HG03432 (cell line): ENCODE data around the gene RBMS3.
"Not testable (repeated sequence)": the region's sequence is repeated elsewhere in the genome, so short reads cannot be mapped to it uniquely, and the experiment has no call there.

Experiments
- ATAC-seq: cut with Tn5 transposase; IDR thresholded peaks from one replicate; pipeline ENCODE4 v1.9.1; 2021; ENCODE audit warnings: mild to moderate bottlenecking, moderate library complexity; ENCODE audit not compliant: unreplicated experiment

RBMS3 gene

DNA sequence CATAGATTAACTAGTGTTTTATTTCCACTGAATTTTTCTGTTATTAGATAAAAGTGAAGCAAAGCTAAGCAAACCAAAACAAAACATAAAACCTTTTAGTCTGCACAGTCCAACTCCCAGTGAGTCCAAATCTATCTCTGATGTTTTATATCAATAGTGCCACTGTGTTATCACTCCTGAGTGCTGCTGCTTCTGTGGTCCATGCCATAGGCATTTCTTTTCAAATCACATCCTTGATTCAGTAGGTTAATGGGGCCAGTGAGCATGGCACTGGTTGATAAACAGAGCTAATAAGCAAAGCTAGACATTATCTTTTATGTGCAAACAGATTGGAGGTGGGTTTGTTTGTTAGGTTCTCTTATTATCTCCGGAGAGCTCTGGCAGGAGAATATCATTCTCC, 30.0 kb downstream of the RBMS3 start:
- ATAC-seq = no peak

DNA sequence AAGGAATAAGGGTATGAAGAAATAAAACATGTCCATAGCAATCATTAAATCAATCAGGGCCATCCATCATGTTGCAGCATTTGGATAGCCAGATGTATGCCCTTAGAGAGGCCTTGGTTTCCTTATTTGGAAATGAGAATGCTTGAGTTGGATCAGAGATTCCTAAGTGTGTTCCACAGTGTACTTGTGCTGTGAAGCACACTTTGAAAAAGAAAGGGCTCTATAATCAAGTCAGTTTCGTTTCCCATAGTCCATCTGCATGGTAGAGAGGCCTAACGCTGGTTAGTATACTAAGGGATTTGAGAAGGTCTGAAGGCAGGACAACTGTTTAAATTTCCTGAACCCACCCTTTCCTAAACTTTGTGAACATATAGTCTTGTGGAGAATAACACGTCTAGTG, 30.9 kb downstream of the RBMS3 start:
- ATAC-seq = no peak

DNA sequence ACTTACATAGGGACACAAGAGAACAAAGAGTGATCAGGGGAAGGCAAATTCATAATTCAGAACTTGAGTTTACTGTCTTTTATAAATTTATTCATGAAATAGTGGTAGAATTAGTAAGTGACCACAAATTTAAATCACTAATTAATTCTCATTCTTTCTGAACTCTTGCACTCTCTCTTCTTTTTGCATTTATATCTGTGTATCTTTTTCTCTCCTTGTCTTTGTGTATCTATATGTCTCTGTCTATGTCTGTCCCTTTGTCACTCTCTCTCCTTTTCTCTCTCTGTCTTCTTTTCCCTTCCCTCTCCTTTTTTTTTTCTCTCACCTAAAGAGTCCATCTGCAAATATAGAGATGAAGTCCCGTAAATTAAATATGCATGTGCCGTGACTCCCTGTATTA, 31.5 kb downstream of the RBMS3 start:
- no peak for ATAC-seq

DNA sequence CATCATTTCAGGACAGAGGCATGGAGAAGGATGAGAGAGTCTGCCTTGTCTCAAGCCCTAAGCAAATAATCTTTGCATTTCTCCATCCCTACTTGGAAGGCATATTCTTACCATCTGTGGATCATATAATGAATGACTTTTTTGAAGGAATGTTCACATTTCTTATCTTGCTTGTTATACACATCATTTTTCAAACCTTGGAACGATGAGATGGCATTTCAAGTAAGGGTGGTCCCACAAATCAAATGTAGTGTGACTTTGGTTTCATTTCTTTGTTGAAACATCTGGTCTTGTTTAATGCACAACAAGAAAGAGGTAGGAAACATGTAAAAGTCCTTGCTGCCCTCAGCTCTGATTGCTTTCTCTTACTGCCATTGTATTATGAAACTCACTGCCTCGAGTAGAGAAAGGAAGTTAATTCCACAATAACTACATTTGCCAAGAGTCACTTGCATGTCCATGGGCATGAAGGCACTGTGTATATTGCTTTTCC, 32.1 kb downstream of the RBMS3 start:
- ATAC-seq = no peak

DNA sequence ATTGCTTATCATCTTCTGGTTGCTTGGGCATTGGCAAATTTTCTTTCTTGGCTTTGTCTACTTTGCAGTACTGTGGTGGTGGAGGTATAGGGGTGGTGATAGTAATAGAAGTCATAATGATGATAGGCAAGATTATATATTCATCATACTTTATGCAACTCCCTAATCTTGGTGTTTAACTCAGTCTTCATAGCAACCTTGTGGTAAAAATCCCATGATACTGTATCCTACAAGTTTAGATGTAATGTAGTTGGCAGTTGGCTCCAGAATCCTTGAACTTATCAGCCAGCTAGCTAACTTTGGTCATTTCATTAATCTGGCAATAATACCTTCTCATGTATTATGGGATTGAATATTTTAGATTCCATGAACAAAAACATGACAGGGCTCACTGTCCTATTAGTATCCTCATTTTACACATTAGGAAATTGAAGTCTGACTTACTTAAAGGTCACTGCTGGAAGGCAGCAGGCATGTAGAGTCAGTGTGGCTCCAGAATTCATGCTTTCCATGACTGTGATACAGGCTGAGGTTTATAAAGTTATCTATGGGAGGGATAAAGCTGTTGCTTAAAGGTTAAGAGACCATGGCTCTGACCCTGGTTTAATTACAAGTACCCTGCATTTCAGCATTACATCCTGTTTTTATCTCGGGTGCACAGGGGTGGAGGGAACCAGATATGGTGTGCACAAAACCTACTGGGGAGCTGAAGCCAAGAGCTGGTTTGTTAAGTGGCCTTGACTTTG, 33.3 kb downstream of the RBMS3 start:
- ATAC-seq = no peak

DNA sequence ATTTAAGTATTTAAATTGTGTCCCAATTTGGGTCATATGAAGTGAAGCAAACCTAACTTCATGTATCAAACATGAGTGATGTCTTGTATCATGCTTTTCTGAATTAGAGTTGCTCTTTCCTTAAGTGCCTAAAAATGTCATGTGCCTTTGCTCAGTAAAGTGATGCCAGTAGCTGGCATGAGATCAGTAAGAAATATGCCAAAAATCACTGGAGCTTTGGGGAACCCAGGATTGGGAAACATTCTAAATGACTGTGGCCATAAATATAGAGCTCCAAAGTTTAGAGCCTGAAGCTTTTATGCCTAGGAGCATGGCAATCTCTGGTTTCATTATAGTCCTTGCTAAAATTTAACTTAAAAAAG, 33.8 kb downstream of the RBMS3 start:
- no peak for ATAC-seq

DNA sequence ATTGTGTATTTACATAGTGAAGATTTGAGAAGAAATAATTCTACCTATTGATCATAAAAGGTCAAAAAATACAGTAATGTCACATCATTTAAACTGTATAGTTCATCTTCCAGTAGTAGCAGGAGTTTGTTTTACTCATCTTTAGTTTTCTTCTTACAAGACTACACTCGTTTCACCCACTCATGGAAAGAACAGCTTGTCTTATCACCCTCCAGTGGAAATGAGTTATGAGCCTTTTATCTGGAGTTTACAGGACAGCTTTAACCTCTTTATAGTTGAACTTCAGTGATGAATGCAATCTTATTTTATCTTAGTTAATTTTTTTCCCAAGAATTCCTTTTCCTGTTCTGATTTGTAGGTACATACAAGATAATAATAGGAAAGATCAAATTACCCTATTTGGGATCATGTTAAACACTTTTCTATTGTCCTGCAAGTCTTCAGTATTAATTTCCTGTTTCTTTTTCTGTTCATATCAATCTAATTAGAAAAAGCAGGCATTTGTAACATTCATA, 36.8 kb downstream of the RBMS3 start:
- no peak for ATAC-seq

DNA sequence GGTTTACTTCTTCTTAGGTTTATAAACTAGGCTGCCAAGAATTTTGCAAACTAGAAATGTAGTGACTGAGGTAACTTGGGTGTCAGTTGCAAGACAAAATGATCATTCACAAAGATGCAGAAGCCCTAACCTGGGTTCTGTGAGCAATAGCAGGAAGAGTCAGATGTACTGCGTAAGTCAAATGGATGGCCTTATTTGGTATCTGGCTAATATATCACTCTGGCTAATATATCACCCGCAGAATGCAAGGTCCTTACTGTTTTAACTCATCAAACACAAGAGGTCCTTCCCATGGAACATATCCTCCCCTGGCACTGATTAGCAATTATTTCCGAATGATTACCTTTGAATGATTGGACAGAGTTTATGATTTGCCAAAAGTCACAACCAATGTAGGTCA, 37.4 kb downstream of the RBMS3 start:
- no peak for ATAC-seq

DNA sequence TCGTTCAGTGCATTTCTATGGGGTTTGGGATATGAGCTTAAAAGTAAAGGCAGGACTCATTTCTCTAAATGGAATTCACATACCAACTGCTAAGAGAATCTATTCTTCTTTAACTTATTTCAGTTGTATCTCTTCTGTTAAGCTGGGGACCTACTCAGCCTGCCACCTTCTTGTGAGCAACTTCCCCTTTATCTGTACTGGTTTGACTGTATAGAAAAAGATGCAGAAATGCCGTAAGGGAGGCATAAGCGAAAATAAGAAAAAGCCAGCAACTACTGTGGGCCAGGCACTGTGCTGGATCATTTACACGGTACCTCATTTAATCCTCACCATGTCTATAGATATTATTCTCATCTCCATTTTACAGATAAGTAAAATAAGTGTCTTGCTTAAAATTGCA, 38.4 kb downstream of the RBMS3 start:
- ATAC-seq = peak; percentile 82

DNA sequence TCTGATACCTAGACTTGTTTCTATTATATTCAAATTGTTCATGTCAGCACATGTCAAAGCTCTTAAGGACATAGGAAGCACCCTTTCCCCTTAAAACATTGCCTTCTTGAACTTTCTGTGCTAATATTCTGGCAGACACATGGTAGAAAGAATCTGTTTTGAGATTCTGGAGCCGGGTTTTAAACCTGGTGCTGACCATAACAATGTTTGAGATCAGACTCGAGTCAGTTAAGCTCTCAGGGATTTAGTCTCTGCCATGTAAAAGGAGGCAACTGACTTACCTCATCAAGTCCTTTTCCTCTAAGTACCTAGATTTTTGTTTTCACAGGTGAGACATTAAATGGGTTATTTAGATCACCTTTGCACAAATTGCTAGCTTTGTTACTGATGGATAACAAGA, 38.9 kb downstream of the RBMS3 start:
- ATAC-seq = no peak

DNA sequence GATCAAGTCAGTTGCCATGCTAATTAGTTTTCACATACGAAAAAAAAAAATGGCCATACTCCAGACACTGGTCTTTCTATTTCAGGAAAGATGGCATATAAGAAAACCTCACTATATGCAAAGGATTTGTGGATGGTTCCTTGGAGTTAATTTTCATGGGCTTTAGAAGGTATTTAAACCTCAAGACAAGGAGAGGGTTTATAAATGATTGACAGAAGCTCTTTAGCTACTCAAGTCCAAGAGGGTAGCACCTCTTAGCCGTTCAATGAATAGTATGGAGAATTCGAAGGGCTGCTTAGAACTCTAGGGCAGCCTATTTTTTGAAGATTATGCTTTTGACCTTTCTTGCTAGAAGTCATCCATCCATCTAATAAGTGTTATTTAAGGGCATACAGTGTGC, 41.7 kb downstream of the RBMS3 start:
- no peak for ATAC-seq

DNA sequence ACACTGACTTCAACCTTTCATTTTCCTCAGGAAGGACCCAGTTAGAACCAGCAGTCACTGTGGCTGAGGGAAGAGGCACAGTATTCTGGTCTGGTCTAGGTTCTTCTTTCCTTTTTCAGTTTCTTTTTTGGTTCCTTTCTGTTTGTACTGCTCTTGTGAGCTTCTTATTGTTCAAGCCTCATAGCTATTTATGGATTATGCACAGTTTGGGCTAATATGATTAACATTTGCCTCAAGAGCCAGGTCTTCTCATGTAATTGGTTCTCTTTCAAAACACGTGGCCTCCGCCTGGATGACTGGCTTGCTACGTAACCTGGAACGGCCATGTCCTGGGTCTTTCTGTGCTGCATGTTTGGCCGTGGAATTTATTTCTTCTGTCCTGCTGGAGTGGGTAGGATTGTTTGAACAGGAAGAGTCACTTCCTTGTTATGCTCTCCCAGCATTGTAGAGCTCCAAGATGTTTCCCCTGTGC, 43.3 kb downstream of the RBMS3 start:
- peak; percentile 93 for ATAC-seq

DNA sequence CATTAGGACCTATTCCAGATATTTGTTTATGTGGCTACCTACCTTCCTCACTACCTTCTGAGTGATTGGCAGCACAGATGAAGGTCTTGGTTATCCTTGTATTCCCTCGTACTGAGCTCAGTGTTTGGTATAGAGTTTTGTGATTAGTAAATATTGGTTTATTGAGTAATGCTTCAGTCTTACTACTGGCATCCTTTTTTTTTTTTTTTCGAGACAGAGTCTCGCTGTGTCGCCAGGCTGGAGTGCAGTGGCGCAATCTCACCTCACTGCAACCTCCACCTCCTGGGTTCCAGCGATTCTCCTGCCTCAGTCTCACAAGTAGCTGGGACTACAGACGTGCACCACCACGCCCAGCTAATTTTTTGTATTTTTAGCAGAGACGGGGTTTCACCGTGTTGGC, 45.7 kb downstream of the RBMS3 start:
- ATAC-seq = not testable (repeated sequence)

DNA sequence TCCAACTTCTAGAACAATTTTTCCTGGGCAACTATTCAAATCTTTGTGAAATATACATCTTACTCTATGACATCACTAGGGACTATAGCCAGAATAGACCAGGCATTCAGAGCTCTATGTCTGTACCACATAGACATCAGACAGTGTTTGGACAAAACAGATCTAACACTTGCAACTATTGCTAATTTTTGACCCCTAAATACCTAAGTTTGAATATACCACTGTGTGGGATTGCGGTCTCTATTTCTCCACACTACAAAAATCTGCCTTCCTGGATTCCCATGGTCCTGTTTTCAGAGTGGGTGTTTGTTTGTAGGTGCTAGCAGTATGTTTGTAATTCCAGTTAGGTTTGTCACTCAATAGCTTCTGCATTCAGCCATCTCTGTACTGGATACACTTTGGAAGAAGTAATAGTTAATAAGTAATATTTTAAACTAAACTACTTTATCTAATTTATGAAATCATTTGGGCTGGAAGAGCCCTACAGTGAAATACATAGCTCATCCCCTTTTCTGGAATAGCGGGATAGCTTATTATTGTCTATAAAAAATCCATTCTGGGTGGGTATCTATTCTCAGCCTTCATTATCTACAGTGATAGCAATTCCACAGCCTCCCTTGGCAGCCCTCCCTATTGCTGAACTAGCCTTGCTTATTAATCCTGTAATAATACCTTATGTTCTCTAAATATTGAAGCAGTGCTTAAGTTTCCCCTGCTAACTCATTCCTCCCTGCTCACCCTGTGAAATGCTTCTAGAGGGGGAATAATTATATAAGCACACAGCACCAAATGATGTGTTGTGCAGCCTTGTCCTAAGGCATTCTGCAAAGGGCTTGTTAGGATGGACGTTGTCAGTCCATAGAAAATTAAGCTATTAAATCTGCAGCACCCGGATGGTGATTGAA, 49.4 kb downstream of the RBMS3 start:
- no peak for ATAC-seq

DNA sequence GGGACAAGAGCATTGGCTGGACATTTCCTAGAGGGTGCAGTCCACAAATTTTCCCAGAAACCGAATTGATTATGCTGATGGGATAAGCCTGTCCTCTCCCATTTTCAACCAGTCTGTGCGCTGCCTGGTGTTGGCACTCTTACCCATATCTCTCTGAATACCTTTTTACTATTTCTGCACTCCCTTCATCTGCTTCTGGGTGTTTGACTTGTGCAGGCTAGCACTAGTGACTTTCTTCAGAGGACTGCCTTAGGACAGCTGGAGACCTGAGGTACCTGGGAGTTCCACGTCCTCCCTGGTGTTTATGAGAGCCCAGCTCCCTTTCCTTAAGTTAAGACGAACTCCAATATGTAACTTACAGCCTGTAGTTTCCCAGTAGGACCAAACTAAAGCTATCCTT, 50.2 kb downstream of the RBMS3 start:
- no peak for ATAC-seq

DNA sequence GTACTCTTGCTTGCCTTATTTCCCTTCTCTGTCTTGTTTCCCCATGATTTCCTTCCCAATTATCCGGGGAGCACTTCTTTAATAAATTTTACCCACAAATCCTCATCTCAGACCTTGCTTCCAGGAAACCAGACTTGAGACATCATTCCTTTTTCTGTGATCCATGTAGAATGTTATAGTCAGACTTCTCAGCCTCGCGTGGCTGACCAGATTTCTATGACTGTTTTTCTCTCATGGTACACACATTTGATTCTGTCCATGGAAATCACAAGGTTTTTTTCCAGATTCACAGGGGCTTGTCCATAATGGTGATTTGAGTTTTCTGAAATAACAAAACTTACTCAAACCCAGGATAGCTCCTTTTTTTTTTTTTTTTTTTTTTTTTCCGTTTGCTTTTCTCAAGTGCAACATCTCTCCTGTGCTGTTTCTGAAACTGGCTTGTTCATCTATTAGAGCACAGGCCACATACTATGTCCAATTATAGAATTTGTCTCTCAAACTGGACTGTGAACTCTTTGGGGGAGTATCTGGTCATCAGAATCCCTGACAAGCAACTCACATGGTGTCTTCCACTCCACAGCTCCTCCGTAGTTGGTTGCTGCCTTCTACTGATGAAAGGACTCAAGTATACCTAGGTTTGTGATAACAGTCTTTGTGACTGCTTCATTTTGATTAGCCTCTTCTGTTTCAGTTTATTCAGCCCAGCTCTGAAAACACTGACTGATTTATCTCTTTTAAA, 50.8 kb downstream of the RBMS3 start:
- peak; percentile 30 for ATAC-seq

DNA sequence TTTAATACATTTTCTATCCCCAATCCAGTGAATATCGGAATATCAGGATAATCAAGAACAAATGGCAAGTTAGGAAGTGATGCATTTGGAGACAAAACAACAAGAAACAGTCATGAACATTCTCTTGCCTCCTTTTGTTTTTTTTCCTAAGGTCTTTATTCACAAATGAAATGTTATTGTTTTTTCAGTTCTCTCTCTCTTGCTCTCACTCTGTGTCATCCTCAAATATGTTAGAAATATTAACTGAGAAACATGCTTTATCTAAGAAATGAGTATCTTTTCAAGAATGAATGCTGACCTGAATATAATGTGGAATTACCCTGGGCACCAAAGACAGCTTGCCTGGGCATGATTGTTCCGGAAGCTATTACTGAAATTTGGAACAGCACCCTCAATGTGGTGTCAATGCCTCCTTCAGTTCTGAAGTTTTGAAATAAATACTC, 51.3 kb downstream of the RBMS3 start:
- peak; percentile 70 for ATAC-seq

DNA sequence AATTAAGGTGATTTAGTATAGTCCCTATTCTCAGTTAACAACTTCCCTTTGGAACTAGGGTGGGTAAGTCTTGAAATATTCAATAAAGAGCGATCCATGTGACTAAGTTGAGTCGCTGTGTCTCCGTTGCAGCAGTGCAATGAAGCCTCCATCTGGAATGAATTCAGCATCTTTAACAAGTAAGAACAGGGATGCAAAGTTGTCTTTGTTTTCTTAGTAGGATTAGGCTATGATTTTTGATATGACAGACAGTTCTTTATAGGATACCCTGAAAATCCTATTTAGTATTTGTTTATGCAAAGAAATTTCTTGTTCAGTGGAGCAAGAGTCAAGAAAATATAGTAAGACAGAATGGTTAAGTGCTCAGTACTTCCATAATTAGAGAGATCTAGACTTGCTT, 52.7 kb downstream of the RBMS3 start:
- ATAC-seq = no peak

DNA sequence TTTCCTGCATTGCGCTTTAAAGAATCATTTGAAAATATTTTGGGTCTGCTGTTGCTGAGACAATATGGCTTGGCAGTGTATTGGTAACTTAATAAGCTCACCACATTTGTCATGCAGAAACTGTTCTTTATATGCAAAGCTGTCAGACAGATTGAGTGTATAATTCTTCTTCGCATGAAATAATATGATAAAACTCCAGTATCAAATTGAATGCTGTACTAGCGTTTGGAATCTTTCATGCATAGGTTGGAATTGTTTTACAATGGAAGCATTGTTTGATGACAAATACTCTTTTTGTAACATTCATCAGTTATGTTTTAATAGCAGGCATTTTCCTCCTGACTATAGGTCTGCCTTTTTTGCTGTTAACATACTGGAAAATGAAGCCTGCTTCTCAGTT, 53.8 kb downstream of the RBMS3 start:
- no peak for ATAC-seq

DNA sequence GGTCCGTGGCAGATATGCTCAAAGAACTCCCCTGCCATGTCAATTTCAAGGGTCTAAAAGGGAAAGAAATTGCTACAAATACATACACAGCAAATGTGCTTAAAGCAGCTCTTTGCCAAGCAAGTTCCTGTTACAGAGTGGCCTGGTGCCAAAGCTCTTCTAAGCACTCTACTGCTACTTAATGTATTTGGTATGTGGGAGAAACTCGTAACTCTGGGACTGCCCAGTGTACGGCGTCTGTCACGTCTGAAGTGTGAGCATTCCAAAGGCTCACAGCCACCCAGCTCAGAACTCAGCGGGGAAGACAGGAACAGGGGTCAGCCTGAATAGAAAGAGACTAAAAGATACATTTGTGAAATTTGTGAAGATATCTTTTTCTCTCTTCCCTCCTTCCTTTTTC, 54.6 kb downstream of the RBMS3 start:
- ATAC-seq = no peak

DNA sequence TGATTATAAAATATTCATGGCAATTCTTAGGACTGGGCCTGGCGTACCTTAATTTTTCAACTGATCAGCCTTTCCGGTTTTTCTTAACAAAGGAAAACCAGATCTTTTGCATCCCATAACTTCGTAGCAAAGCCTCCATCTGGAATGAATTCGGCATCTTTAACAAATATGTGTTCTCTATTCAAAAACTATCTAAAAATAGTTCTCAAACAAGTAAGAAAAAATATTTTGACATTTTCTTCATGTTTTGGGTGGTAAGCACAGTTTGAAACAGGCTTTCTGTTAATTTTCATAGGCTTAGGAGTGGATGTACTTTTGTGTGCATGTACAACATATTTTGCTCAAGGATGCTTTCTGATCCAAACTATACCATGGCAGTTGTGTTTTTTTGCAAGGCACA, 55.1 kb downstream of the RBMS3 start:
- ATAC-seq = no peak
